ENCODE measurements around the gene CEP350.
A peak's percentile ranks its signal among the peaks of the same experiment; 100 is the strongest.

The CEP350 gene

GRCh38 chr1:179954493-179955286 is at the start of gene CEP350:
CEP350 (plus strand) TSS chr1:179954810; CDS start chr1:179986182, 31,372 bp downstream.
- Histone ChIP-seq H3K36me3 (ENCODE audit: insufficient read depth, low read length) (no peaks in the 10 kb centered on the region), H3K4me1 (ENCODE audit: insufficient read depth, low read length) (no peaks in the 10 kb centered on the region), H3K9me3 (ENCODE audit: control insufficient read depth, insufficient read depth, low read length) (no peaks in the 10 kb centered on the region), H3K9ac (ENCODE audit: low read depth, low read length) (peak within 1 kb of the TSS; percentile 62)

- Histone ChIP-seq H3K4me1 (ENCODE audit: insufficient read depth, low read length) (no peaks in the 10 kb centered on the region), H3K9ac (ENCODE audit: low read depth, low read length) (no peak overlapping the region), H3K9me3 (ENCODE audit: control insufficient read depth, insufficient read depth, low read length) (no peaks in the 10 kb centered on the region), H3K36me3 (ENCODE audit: insufficient read depth, low read length) (peaks cover 3% of the 10 kb centered on the region; the same call in 1 of the 2 replicates)
Observed at GRCh38 chr1:179910934-179911333, 43.7 kb upstream of the CEP350 start.

GRCh38 chr1:179911812-179912211 is 42.8 kb upstream of the CEP350 start:
- H3K36me3 ChIP-seq (ENCODE audit: insufficient read depth, low read length): peaks cover 3% of the 10 kb centered on the region; the same call in 1 of the 2 replicates

GRCh38 chr1:179917601-179918429 is 36.8 kb upstream of the CEP350 start:
- no peak overlapping the region for H3K9ac ChIP-seq (ENCODE audit: low read depth, low read length)
- peaks cover 9% of the 10 kb centered on the region; the same call in 1 of the 2 replicates for H3K36me3 ChIP-seq (ENCODE audit: insufficient read depth, low read length)
- no peaks in the 10 kb centered on the region for H3K9me3 ChIP-seq (ENCODE audit: control insufficient read depth, insufficient read depth, low read length)
- peaks cover 20% of the 10 kb centered on the region for H3K4me1 ChIP-seq (ENCODE audit: insufficient read depth, low read length)

More at GRCh38 chr1:179911812-179912211, 42.8 kb upstream of the CEP350 start:
- Histone ChIP-seq H3K9me3 (ENCODE audit: control insufficient read depth, insufficient read depth, low read length) (no peaks in the 10 kb centered on the region), H3K9ac (ENCODE audit: low read depth, low read length) (no peak overlapping the region), H3K4me1 (ENCODE audit: insufficient read depth, low read length) (no peaks in the 10 kb centered on the region)

- no peaks in the 10 kb centered on the region for H3K9me3 ChIP-seq (ENCODE audit: control insufficient read depth, insufficient read depth, low read length)
- peaks cover 27% of the 10 kb centered on the region for H3K4me1 ChIP-seq (ENCODE audit: insufficient read depth, low read length)
- H3K9ac ChIP-seq (ENCODE audit: low read depth, low read length): no peak overlapping the region
- peaks cover 6% of the 10 kb centered on the region; the same call in 1 of the 2 replicates for H3K36me3 ChIP-seq (ENCODE audit: insufficient read depth, low read length)
Observed at GRCh38 chr1:179921472-179921871, 33.1 kb upstream of the CEP350 start.

- Histone ChIP-seq H3K9ac (ENCODE audit: low read depth, low read length) (no peak overlapping the region), H3K4me1 (ENCODE audit: insufficient read depth, low read length) (peaks cover 27% of the 10 kb centered on the region), H3K36me3 (ENCODE audit: insufficient read depth, low read length) (peaks cover 6% of the 10 kb centered on the region; the same call in 1 of the 2 replicates), H3K9me3 (ENCODE audit: control insufficient read depth, insufficient read depth, low read length) (no peaks in the 10 kb centered on the region)
Observed at GRCh38 chr1:179921981-179922872, 32.4 kb upstream of the CEP350 start.

DNA sequence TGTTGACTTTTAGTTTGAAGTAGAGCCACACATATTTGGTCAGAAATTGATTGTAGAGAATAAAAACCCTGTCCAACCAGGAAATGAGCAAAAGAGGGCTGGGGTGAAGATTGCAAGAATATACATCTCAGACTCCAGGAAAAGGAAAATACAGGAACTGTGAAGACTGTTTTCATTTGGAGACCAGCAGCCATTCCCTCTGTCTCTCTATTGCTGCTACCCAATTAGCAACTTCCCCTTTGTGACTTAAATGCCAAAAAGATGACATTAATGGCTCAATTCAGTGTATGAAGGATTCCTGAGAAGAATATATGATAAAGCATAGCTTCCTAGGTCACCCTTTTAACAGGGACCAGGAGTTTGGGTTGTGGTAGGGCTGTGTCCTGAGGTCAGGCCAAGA is 31.6 kb upstream of the CEP350 start:
- H3K9ac ChIP-seq (ENCODE audit: low read depth, low read length): no peak overlapping the region
- no peaks in the 10 kb centered on the region for H3K36me3 ChIP-seq (ENCODE audit: insufficient read depth, low read length)
- H3K9me3 ChIP-seq (ENCODE audit: control insufficient read depth, insufficient read depth, low read length): no peaks in the 10 kb centered on the region
- H3K4me1 ChIP-seq (ENCODE audit: insufficient read depth, low read length): peaks cover 27% of the 10 kb centered on the region

DNA sequence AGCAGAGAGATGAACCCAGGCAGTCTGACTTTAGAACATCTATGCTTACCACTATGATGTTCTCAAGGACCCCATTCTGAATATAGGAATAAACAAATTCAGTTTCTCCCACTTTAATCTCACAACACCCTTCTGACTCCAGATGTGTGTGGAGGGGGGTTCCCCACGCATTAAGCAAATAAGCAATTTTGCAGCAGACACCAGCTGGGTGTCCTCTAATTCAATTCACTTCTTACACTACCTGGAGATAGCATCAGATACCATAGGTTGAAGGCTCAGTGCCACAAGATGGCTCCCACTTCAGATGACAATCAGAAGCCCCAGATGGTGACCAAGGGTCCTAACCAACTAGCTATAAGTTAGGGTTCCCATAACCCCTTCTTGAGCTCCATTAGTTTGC is 30.3 kb upstream of the CEP350 start:
- Histone ChIP-seq H3K36me3 (ENCODE audit: insufficient read depth, low read length) (no peaks in the 10 kb centered on the region), H3K4me1 (ENCODE audit: insufficient read depth, low read length) (peaks cover 27% of the 10 kb centered on the region), H3K9ac (ENCODE audit: low read depth, low read length) (no peak overlapping the region), H3K9me3 (ENCODE audit: control insufficient read depth, insufficient read depth, low read length) (no peaks in the 10 kb centered on the region)

GRCh38 chr1:179925302-179925701 is 29.3 kb upstream of the CEP350 start:
- Histone ChIP-seq H3K4me1 (ENCODE audit: insufficient read depth, low read length) (peaks cover 27% of the 10 kb centered on the region), H3K36me3 (ENCODE audit: insufficient read depth, low read length) (no peaks in the 10 kb centered on the region), H3K9me3 (ENCODE audit: control insufficient read depth, insufficient read depth, low read length) (no peaks in the 10 kb centered on the region), H3K9ac (ENCODE audit: low read depth, low read length) (no peak overlapping the region)

GRCh38 chr1:179925922-179926849 is 28.4 kb upstream of the CEP350 start:
- Histone ChIP-seq H3K36me3 (ENCODE audit: insufficient read depth, low read length) (no peaks in the 10 kb centered on the region), H3K4me1 (ENCODE audit: insufficient read depth, low read length) (peaks cover 23% of the 10 kb centered on the region), H3K9me3 (ENCODE audit: control insufficient read depth, insufficient read depth, low read length) (no peaks in the 10 kb centered on the region), H3K9ac (ENCODE audit: low read depth, low read length) (no peak overlapping the region)

DNA sequence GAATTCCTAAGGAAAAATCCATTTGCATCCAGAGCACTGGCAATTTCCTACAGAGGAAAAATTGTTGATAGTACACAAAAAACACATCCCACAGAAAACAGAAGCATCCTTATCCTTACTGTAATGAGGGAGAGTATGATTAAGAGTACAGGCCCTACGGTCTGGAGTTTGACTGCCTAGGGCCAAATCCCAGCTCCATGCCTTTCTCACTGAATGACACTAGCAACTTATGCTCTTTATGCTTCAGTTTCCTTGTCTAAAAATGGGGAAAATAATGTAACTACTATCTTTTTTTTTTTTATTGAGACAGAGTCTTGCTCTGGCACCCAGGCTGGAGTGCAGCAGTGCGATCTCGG is 27.8 kb upstream of the CEP350 start:
- H3K9ac ChIP-seq (ENCODE audit: low read depth, low read length): no peak overlapping the region
- peaks cover 17% of the 10 kb centered on the region for H3K4me1 ChIP-seq (ENCODE audit: insufficient read depth, low read length)
- H3K9me3 ChIP-seq (ENCODE audit: control insufficient read depth, insufficient read depth, low read length): no peaks in the 10 kb centered on the region
- no peaks in the 10 kb centered on the region for H3K36me3 ChIP-seq (ENCODE audit: insufficient read depth, low read length)

DNA sequence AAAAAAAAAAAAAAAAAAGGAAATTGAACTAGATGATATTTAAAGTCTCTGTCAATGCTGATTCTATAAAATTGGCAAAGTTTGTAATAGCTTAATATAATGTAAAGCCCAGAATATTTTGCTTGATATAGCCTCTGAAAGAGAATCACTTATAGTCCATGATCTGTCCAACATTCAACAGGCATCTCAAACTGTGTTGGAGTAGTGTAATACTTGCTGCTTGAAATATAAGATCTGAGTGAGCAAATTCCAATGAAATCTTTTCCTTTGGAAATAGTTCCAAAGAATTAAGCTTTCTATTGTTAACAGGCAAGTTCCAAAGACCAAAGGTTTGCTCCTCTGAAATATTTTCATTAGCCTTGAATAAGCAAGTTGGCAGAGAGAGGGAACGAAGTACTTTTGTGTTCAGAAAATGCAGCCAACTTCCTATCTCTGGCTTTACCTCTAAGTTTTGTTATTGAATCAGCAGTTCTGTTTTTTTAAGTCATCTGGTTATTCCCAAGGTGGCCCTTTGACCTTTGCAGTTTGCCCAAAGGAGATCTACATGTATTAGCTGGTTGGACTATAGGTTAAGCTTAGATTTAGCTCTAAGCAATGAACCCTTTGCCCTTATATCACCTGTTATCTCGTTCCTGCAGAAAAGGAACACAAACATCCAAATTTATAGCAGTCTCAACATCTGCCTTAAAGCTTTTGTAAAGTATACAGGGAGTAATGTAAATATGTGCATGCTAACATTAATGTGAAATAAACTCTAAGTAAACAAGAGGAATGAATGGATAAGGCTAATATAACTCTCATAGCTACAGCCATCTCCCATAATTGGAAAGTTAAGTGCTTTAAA is 24.4 kb upstream of the CEP350 start:
- Histone ChIP-seq H3K4me1 (ENCODE audit: insufficient read depth, low read length) (no peaks in the 10 kb centered on the region), H3K36me3 (ENCODE audit: insufficient read depth, low read length) (no peaks in the 10 kb centered on the region), H3K9me3 (ENCODE audit: control insufficient read depth, insufficient read depth, low read length) (no peaks in the 10 kb centered on the region), H3K9ac (ENCODE audit: low read depth, low read length) (no peak overlapping the region)
